GM18907 (cell line): ENCODE data around the gene TYROBP.
"Not testable (repeated sequence)": the region's sequence is repeated elsewhere in the genome, so short reads cannot be mapped to it uniquely, and the experiment has no call there.

ENCODE experiments used
- ATAC-seq: cut with Tn5 transposase; IDR thresholded peaks from one replicate; pipeline ENCODE4 v1.9.1; 2021; ENCODE audit warnings: mild to moderate bottlenecking, moderate library complexity; ENCODE audit not compliant: unreplicated experiment

The TYROBP gene

GRCh38 chr19:35874392-35874930 lies 33.6 kb downstream of the TYROBP start:
- no peak for ATAC-seq

- ATAC-seq = no peak
These were observed 35.9 kb downstream of the TYROBP start for GRCh38 chr19:35872180-35872579.

GRCh38 chr19:35871611-35872010 lies 36.5 kb downstream of the TYROBP start:
- no peak for ATAC-seq

- no peak for ATAC-seq
These were observed 37.3 kb downstream of the TYROBP start for GRCh38 chr19:35870798-35871197.

- ATAC-seq = not testable (repeated sequence)
These were observed 37.9 kb downstream of the TYROBP start for GRCh38 chr19:35870124-35870736.

- ATAC-seq = no peak
These were observed 38.6 kb downstream of the TYROBP start for GRCh38 chr19:35869327-35870123.

GRCh38 chr19:35868823-35869326 lies 39.2 kb downstream of the TYROBP start:
- ATAC-seq = no peak

GRCh38 chr19:35868172-35868822 lies 39.8 kb downstream of the TYROBP start, which contains the start of gene APLP1:
Gene APLP1 (plus strand): TSS chr19:35868574. CDS start chr19:35868637, 63 bp downstream.
- no peak for ATAC-seq

GRCh38 chr19:35863018-35863417 lies 45.1 kb downstream of the TYROBP start:
- ATAC-seq = no peak

GRCh38 chr19:35862528-35862927 lies 45.6 kb downstream of the TYROBP start:
- no peak for ATAC-seq

GRCh38 chr19:35861640-35862160 lies 46.4 kb downstream of the TYROBP start:
- ATAC-seq = no peak

GRCh38 chr19:35860818-35861639 lies 47.1 kb downstream of the TYROBP start:
- ATAC-seq = no peak

GRCh38 chr19:35860436-35860817 lies 47.7 kb downstream of the TYROBP start:
- no peak for ATAC-seq

- ATAC-seq = no peak
These were observed 48.7 kb downstream of the TYROBP start for GRCh38 chr19:35859414-35859813.

GRCh38 chr19:35858311-35858710 lies 49.8 kb downstream of the TYROBP start:
- ATAC-seq = no peak

GRCh38 chr19:35856546-35857149 lies 51.4 kb downstream of the TYROBP start, which contains the start of gene KIRREL2:
Gene KIRREL2 (plus strand): TSS chr19:35856911. CDS start chr19:35857120, 209 bp downstream.
- no peak for ATAC-seq
